ENCODE measurements around the gene PUS1. TPM values are rescaled to one million over a fixed set of nuclear protein-coding genes. Genes with fewer than 3 reads are reported as not detected.

Gene PUS1
- total RNA-seq, 2 donors from 2014 or later, result 37.3 to 56.7 TPM

GRCh38 chr12:131897276-131897675 is 31.8 kb upstream of the PUS1 start:
- H3K9me3 ChIP-seq (ENCODE audit: control insufficient read depth, low read length), result no peaks in the 10 kb centered on the region
- H3K36me3 Mint-ChIP-seq (ENCODE audit: low read depth), result peaks cover 15% of the 10 kb centered on the region
- H3K27me3 Mint-ChIP-seq (ENCODE audit: insufficient read depth), result no peaks in the 10 kb centered on the region
- no peak overlapping the region for H3K27ac ChIP-seq (ENCODE audit: low read depth, low read length)
- H3K27ac Mint-ChIP-seq, result peak overlapping the region; percentile 21
- peak overlapping the region; percentile 79 for H3K4me3 Mint-ChIP-seq
- no peak overlapping the region for H3K4me3 ChIP-seq (ENCODE audit: low read length)
- H3K4me1 Mint-ChIP-seq, result peaks cover 11% of the 10 kb centered on the region
- peaks cover 5% of the 10 kb centered on the region for H3K4me1 ChIP-seq (ENCODE audit: control insufficient read depth, insufficient read depth, low read length)
- DNase-seq, result peak; percentile 47
- H3K27me3 ChIP-seq (ENCODE audit: control insufficient read depth, insufficient read depth, low read length, poor library complexity, severe bottlenecking), result no peaks in the 10 kb centered on the region
- WGBS, 2 experiments (ENCODE audit: insufficient coverage in 1 of 2, insufficient read length in 1 of 2), result 95 to 97% methylated on average over 18 of the region's 18 CpGs
- no peak overlapping the region for H3K9ac ChIP-seq (ENCODE audit: extremely low read depth, low read length, poor library complexity, severe bottlenecking)
- peaks cover 23% of the 10 kb centered on the region for H3K36me3 ChIP-seq (ENCODE audit: control insufficient read depth, insufficient read depth, low read length)
- H3K9me3 Mint-ChIP-seq, result no peaks in the 10 kb centered on the region
- TF ChIP-seq CTCF (conservative IDR thresholded peaks at IDR 0.05), result no peak

- H3K36me3 ChIP-seq (ENCODE audit: control insufficient read depth, insufficient read depth, low read length), result peaks cover 23% of the 10 kb centered on the region
- peak; percentile 48 for DNase-seq
- peaks cover 15% of the 10 kb centered on the region for H3K36me3 Mint-ChIP-seq (ENCODE audit: low read depth)
- peak overlapping the region; percentile 52 for H3K27ac Mint-ChIP-seq
- H3K27me3 ChIP-seq (ENCODE audit: control insufficient read depth, insufficient read depth, low read length, poor library complexity, severe bottlenecking), result no peaks in the 10 kb centered on the region
- 93 to 94% methylated on average over 3 to 9 of the region's 9 CpGs for WGBS, 2 experiments (ENCODE audit: insufficient coverage in 1 of 2, insufficient read length in 1 of 2)
- peaks cover 5% of the 10 kb centered on the region for H3K4me1 ChIP-seq (ENCODE audit: control insufficient read depth, insufficient read depth, low read length)
- peaks cover 11% of the 10 kb centered on the region for H3K4me1 Mint-ChIP-seq
- H3K9ac ChIP-seq (ENCODE audit: extremely low read depth, low read length, poor library complexity, severe bottlenecking), result no peak overlapping the region
- H3K9me3 ChIP-seq (ENCODE audit: control insufficient read depth, low read length), result no peaks in the 10 kb centered on the region
- no peaks in the 10 kb centered on the region for H3K9me3 Mint-ChIP-seq
- no peak for TF ChIP-seq CTCF (conservative IDR thresholded peaks at IDR 0.05)
- H3K4me3 Mint-ChIP-seq, result no peak overlapping the region
- no peaks in the 10 kb centered on the region for H3K27me3 Mint-ChIP-seq (ENCODE audit: insufficient read depth)
- H3K4me3 ChIP-seq (ENCODE audit: low read length), result no peak overlapping the region
- H3K27ac ChIP-seq (ENCODE audit: low read depth, low read length), result no peak overlapping the region
Measured at GRCh38 chr12:131897875-131898274, 31.2 kb upstream of the PUS1 start.

GRCh38 chr12:131900397-131900796 is 28.7 kb upstream of the PUS1 start:
- H3K9me3 Mint-ChIP-seq, result no peaks in the 10 kb centered on the region
- Histone ChIP-seq H3K36me3 (ENCODE audit: control insufficient read depth, insufficient read depth, low read length) (peaks cover 23% of the 10 kb centered on the region), H3K27ac (ENCODE audit: low read depth, low read length) (no peak overlapping the region), H3K4me3 (ENCODE audit: low read length) (no peak overlapping the region), H3K9ac (ENCODE audit: extremely low read depth, low read length, poor library complexity, severe bottlenecking) (no peak overlapping the region), H3K9me3 (ENCODE audit: control insufficient read depth, low read length) (no peaks in the 10 kb centered on the region), H3K27me3 (ENCODE audit: control insufficient read depth, insufficient read depth, low read length, poor library complexity, severe bottlenecking) (no peaks in the 10 kb centered on the region), H3K4me1 (ENCODE audit: control insufficient read depth, insufficient read depth, low read length) (peaks cover 5% of the 10 kb centered on the region)
- H3K4me3 Mint-ChIP-seq, result no peak overlapping the region
- peak overlapping the region; percentile 52 for H3K27ac Mint-ChIP-seq
- WGBS, 2 experiments (ENCODE audit: insufficient coverage in 1 of 2, insufficient read length in 1 of 2), result 96 to 100% methylated on average over 4 to 6 of the region's 6 CpGs
- H3K27me3 Mint-ChIP-seq (ENCODE audit: insufficient read depth), result no peaks in the 10 kb centered on the region
- DNase-seq, result no peak
- no peak for TF ChIP-seq CTCF (conservative IDR thresholded peaks at IDR 0.05)
- H3K4me1 Mint-ChIP-seq, result peaks cover 10% of the 10 kb centered on the region
- H3K36me3 Mint-ChIP-seq (ENCODE audit: low read depth), result peaks cover 15% of the 10 kb centered on the region
